Stimulated activated CD8-positive, alpha-beta memory T cell treated with anti-CD3 and anti-CD28 coated beads, Interleukin-12 subunit alpha, Interleukin-12 subunit beta, amount 100 ng/mL, for 1 hour (primary cell): ENCODE results near the gene KRIT1.
"Not testable (repeated sequence)": the region's sequence is repeated elsewhere in the genome, so short reads cannot be mapped to it uniquely, and the experiment has no call there.

Source experiments
- DNase-seq: peaks from one replicate; pipeline ENCODE4 v3.0.0-alpha.2; 2020; ENCODE audit warnings: low read depth

The KRIT1 gene

GRCh38 chr7:92245487-92246359 lies at the start of gene KRIT1, which contains the start of gene ANKIB1:
Gene KRIT1, minus strand, starts transcription at chr7:92245914. Its CDS starts 3,779 bp downstream, at chr7:92242135.
Gene ANKIB1, plus strand, starts transcription at chr7:92245974. Its CDS starts 49,005 bp downstream, at chr7:92294979.
- DNase-seq: peak; percentile 82

GRCh38 chr7:92295391-92295790 lies 49.7 kb upstream of the KRIT1 start:
- no peak for DNase-seq

GRCh38 chr7:92293896-92294590 lies 48.3 kb upstream of the KRIT1 start:
- no peak for DNase-seq

- no peak for DNase-seq
Measured at GRCh38 chr7:92292981-92293380, 47.3 kb upstream of the KRIT1 start.

DNA sequence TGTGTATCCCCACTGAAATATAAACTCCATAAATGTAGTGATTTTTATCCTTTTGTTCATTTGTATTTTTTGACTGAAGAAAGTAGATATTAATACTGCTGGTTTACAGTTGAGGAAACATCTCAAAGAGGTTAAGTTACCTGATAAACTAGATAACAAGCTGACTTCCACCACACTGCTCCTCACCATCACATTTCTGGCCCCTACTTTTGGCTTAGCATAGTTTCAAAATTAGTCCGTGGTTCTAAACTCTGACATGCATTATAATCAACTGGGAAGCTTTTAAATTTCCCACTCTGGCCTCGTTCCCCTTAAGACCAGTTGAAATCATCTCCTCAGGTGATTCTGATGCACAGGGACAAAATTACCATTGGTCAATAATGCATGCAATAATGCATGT lies 43.6 kb upstream of the KRIT1 start:
- DNase-seq: no peak

- no peak for DNase-seq
Measured at GRCh38 chr7:92282930-92283329, 37.2 kb upstream of the KRIT1 start.

DNA sequence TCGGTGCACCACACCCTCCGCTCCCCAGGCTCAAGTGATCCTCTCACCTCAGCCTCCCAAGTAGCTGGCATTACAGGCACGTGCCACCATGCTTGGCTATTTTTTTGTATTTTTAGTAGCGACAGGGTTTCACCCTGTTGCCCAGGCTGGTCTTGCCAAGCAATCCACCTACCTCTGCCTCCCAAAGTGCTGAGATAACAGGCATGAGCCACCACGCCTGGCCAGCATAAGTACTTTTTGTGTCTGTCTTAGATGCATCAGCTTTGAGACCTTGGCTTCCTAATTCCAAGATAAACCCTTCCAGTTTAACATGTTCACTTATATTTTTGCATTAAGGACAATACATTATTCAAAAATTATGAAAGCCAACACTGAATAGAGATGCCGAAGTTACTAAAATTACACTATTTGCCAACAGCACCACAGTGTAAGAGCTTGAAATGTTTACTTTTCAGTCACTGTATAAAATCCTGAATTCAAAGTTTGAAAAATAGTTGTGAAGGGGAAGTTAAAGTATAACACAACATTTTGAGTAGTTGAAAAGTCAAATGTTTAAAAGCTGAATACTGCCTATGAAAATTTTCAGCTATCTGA lies 36.6 kb upstream of the KRIT1 start:
- DNase-seq: no peak

DNA sequence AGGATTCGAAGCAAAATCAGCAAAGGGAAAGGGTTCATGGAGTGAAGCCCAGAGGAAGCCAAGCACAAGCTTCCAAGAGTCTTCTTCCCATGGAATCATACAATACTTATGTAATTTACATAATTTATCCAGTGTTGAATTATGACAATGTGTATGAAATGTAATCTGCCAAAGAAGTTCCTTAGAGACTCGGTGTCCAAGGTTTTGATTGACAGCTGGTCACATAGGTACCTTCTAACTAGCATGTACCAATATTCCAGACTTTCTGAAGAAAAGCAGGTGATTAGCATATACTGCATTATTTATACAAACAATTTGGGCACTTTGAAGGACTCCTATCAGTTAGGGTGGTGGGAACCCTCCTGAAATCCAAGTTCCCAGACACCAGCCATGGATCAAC lies 35.3 kb upstream of the KRIT1 start:
- DNase-seq: no peak

GRCh38 chr7:92279396-92280031 lies 33.8 kb upstream of the KRIT1 start:
- DNase-seq: no peak

- no peak for DNase-seq
Measured at GRCh38 chr7:92276460-92276864, 30.7 kb upstream of the KRIT1 start.

DNA sequence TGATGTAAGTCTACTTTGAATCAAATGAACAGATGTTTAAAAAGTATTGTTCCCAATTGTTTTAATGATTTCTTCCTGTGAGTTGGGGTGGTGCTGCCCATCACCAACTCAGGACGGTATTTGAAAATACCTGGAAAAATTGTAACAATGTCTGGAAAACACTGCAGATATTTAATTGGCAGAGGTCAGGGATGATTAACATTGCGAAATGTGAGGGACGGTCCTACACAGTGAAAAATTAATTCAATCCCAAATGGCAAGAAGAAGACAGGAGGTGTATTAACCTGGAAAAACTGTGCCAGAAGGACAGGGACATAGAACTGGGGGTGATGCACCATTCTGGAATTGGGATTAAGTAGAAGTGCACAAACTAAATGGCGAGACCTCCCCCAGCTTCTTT lies 29.6 kb upstream of the KRIT1 start:
- no peak for DNase-seq

DNA sequence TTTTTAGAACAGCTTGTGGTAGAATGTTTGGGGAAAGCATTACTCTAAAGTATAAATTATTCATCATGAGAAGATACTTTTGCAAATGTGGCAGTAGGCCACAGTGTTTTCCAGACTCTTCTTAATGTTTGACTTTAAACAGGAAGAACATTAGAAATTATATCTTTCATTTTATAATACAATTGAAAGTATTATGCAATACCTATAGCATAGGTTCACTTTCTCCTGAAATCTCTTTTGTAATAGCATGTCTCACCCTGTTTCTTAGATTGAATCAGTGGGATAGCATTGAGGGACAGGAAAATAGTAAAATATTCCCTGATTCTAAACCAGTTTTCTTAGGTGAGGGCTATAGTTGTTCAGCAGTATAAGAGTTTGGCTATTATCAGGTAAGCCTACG lies 23.2 kb upstream of the KRIT1 start:
- no peak for DNase-seq

DNA sequence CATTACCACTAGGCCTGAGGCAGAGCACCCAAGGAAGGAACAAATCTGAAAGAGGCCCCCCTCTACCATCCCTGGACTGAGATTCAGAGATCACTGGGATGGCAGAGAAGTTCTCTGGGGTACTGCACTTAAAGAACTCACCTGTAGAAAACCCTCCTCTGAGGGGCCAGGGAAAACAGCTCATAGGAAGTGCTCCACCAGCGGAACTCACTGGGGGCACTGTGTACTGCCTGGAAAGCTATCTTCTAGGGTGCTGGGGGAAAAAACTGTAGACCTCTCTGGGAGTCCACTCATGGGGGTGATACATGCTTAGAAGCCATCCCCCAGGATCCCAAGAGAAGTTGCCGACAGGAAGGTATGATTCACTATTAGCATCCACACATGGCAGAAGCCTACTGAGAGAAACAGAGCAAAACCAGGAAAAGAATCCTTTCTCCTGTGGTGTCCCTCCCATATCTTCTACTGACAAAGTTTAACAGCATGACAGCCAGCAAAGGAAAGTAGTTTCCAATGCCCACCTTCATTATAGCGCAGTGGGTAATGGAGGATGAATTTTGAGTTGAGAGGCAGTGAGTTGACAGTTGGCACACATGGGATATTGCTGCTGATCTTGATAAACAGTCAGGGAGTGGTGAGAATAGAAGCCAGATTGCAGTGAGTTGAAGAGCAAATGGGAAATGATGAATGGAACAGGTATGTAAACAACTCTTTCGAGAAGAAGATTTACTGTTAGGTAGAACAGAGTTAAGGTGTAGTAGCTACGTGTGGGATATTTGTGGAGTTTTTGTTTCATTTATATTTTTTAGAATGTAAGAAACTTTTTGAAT lies 20.9 kb upstream of the KRIT1 start:
- no peak for DNase-seq

DNA sequence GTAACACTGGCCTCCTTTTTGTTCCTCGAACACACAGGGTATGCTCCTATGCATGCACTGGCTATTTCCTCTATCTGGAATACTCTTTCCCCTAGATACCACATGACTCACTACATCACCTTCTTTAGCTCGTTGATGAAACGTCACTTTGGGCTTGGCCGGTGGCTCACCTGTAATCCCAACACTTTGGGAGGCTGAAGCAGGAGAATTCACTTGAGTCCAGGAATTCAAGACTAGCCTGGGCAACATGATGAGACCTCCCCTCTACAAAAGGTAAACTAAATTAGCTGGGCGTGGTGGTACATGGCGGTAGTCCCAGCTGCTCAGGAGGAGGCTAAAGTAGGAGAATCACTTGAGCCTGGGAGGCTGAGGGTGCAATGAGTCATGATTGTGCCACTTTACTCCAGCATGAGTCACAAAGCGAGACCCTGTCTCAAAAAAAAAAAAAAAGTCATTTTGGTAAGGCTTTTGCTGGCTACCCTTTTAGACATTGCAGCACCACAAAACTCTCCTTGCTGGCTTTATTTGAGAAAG lies 14.6 kb upstream of the KRIT1 start:
- no peak for DNase-seq

DNA sequence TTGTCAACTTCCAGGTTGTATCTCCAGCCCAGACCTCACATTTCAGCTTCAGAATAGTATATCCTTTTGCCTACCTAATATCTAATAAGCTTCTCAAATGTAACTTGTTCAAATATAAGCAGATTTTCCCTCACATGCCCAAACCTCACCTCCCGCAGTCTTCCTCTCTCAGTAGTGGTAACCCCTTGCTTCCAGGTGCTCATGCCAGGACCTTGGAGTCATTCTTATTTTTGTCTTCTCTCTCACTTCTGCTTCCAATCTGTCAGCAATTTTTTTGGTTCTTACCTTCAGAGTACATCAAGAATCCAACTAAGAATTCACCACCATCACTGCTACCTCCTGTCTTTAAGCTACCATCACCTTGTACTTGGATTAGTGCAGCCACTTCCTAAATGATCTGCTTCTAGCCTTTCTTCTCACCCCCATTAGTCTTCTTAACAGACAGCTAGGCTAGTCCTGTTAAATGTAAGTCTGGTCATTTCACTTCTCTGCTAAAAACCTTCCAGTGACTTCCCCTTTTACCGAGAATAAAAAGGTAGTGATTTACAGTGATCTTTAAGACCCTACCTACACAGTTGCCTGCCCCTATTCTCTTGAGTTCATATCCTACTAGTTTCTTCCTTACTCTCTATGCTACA lies 14.0 kb upstream of the KRIT1 start:
- no peak for DNase-seq

GRCh38 chr7:92259062-92259461 lies 13.3 kb upstream of the KRIT1 start:
- DNase-seq: no peak

- no peak for DNase-seq
Measured at GRCh38 chr7:92255308-92255707, 9.6 kb upstream of the KRIT1 start.

DNA sequence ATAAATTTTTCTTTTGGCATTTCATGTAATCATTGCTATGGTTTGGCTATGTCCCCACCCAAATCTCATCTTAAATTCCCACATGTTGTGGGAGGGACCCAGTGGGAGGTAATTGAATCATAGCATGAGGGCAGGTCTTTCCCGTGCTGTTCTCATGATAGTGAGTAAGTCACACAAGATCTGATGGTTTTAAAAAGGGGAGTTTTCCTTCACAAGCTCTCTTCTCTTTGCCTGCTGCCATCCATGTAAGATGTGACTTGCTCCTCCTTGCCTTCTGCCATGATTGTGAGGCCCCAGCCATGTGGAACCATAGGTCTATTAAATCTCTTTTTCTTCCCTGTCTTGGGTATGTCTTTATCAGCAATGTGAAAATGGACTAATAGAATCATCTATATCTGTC lies 9.1 kb upstream of the KRIT1 start:
- not testable (repeated sequence) for DNase-seq

- no peak for DNase-seq
Measured at GRCh38 chr7:92253251-92253650, 7.5 kb upstream of the KRIT1 start.

DNA sequence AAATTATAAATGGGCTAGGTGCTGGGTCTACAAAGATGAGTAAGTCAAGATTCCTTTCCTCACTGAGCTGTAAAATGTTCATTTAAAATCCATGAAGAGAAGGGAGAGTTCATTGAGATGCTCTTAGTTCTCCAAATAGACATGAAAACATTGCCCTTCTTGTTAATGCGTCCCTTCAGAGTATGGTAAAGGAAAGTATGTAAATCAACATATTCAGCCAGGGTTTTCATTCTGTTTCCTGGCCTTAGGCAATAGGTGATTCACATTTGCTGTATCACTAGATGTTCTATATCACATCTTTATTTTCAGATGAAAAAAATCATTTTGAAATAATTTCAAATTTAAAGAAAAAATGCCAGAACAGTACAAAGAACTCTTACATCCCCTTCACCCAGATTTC lies 5.5 kb upstream of the KRIT1 start:
- DNase-seq: no peak

- no peak for DNase-seq
Measured at GRCh38 chr7:92250603-92251002, 4.9 kb upstream of the KRIT1 start.
